Endothelial cell of umbilical vein (primary cell): ENCODE measurements around the gene CENPS. TPM values are rescaled to one million over a fixed set of nuclear protein-coding genes. Genes with fewer than 3 reads are reported as not detected.
"Not testable (repeated sequence)": the region's sequence is repeated elsewhere in the genome, so short reads cannot be mapped to it uniquely, and the experiment has no call there.

Experiments
- BruUV-seq: library from RNA; stranded (reverse); fragments of 400-500 nt; replicated peaks from 2 replicates; lab custom pipeline; 2021; lab: Mats Ljungman, UMichigan
- CTCF ChIA-PET: fragments of 300-600, 350-600 bp; sonication (Branson Sonifier 250); formaldehyde crosslinking; loops from one replicate; lab custom pipeline; 2021; ENCODE audit warnings: antibody characterized with exemption, inconsistent platforms; lab: Charles Lee
- POLR2A ChIA-PET: fragments of 300-600, 350-600 bp; sonication (Branson Sonifier 250); formaldehyde crosslinking; loops from one replicate; lab custom pipeline; 2021; ENCODE audit warnings: antibody characterized with exemption, inconsistent platforms; lab: Charles Lee
- DNase-seq: peaks from one replicate; pipeline ENCODE4 v3.0.0-alpha.2; 2011; ENCODE audit warnings: low read depth, low spot score
- FAIRE-seq: peaks from 2 replicates; lab custom pipeline; 2011; peaks lifted over from hg19 to GRCh38; lab: Jason Lieb, UNC
- H2AFZ ChIP-seq: 2 replicates; pipeline ENCODE4 v1.6.0; 2012; ENCODE audit warnings: low read depth, low read length, control low read depth, inconsistent platforms
- H3K27ac ChIP-seq: 2 replicates; pipeline ENCODE4 v1.5.1; 2011; ENCODE audit warnings: low read depth, mild to moderate bottlenecking, control low read depth, low read length, moderate library complexity; ENCODE audit not compliant: insufficient read depth
- H3K27me3 ChIP-seq, 2 experiments: 2 replicates each; pipeline versions ENCODE4 v1.6.0 to v1.6.1; 2011; ENCODE audit warnings: low read length in 2 of 2, mixed read lengths in 1 of 2; ENCODE audit not compliant: control insufficient read depth in 2 of 2, insufficient read depth in 2 of 2
- H3K36me3 ChIP-seq, 2 experiments: 2 replicates in 1 of 2; 3 replicates in 1 of 2; pipeline ENCODE4 v1.5.1; 2011; ENCODE audit warnings: low read length in 2 of 2, mild to moderate bottlenecking in 1 of 2, moderate library complexity in 1 of 2; ENCODE audit not compliant: control insufficient read depth in 2 of 2, insufficient read depth in 2 of 2; ENCODE audit errors: extremely low read depth in 1 of 2
- H3K4me1 ChIP-seq: 3 replicates; pipeline ENCODE4 v1.5.1; 2011; ENCODE audit warnings: mild to moderate bottlenecking, low read length; ENCODE audit not compliant: control insufficient read depth, insufficient read depth; ENCODE audit errors: extremely low read depth
- H3K4me2 ChIP-seq: 2 replicates; pipeline ENCODE4 v1.6.1; 2011; ENCODE audit warnings: low read length, control low read depth, mixed read lengths; ENCODE audit not compliant: insufficient read depth
- H3K4me3 ChIP-seq, 3 experiments: fragments of 200-600 bp in 1 of 3; sonication (generic), shearing (Covaris generic) in 1 of 3; replicated peaks in 1 of 3; 2 replicates each; pipeline ENCODE4 v1.5.1; 2011 to 2016; ENCODE audit warnings: control low read depth in 3 of 3, low read length in 3 of 3, mild to moderate bottlenecking in 2 of 3, inconsistent platforms in 1 of 3, low read depth in 1 of 3, moderate library complexity in 1 of 3; ENCODE audit not compliant: insufficient read depth in 1 of 3
- H3K79me2 ChIP-seq: 2 replicates; pipeline ENCODE4 v1.6.0; 2012; ENCODE audit warnings: low read length, inconsistent platforms; ENCODE audit not compliant: control insufficient read depth, insufficient read depth
- H3K9ac ChIP-seq: replicated peaks from 2 replicates; pipeline ENCODE3; 2011; ENCODE audit warnings: low read length, control low read depth; ENCODE audit not compliant: insufficient read depth; ENCODE audit errors: extremely low read depth
- H3K9me1 ChIP-seq: replicated peaks from 3 replicates; pipeline ENCODE4 v1.6.0; 2011; ENCODE audit warnings: mild to moderate bottlenecking, low read length; ENCODE audit not compliant: control insufficient read depth, insufficient read depth; ENCODE audit errors: extremely low read depth
- H3K9me3 ChIP-seq: replicated peaks from 2 replicates; pipeline ENCODE4 v1.5.1; 2012; ENCODE audit warnings: low read length, inconsistent platforms; ENCODE audit not compliant: control insufficient read depth, insufficient read depth
- H4K20me1 ChIP-seq: replicated peaks from 2 replicates; pipeline ENCODE3; 2011; ENCODE audit warnings: mild to moderate bottlenecking, low read length; ENCODE audit not compliant: control insufficient read depth, insufficient read depth; ENCODE audit errors: extremely low read depth
- CTCF ChIP-seq, 2 donors: IDR thresholded peaks; 1 replicate in 1 of 2; 2 replicates in 1 of 2; pipeline ENCODE4 v1.5.1; 2011; ENCODE audit warnings: low read length in 2 of 2, mild to moderate bottlenecking in 2 of 2, moderate library complexity in 2 of 2, control low read depth in 1 of 2, inconsistent platforms in 1 of 2, low read depth in 1 of 2; ENCODE audit not compliant: insufficient read depth in 1 of 2; ENCODE audit errors: extremely low read depth in 1 of 2
- EZH2 ChIP-seq: IDR thresholded peaks from 2 replicates; pipeline ENCODE4 v1.6.1; 2012; ENCODE audit warnings: borderline replicate concordance, low read depth, mild to moderate bottlenecking, moderate library complexity, low read length, inconsistent platforms; ENCODE audit not compliant: severe bottlenecking
- FOS ChIP-seq: IDR thresholded peaks from 2 replicates; pipeline ENCODE4 v1.6.1; 2011; ENCODE audit warnings: mild to moderate bottlenecking, low read length, moderate library complexity, borderline replicate concordance; ENCODE audit not compliant: insufficient read depth
- GATA2 ChIP-seq: IDR thresholded peaks from 2 replicates; pipeline ENCODE4 v1.7.0; 2011; ENCODE audit warnings: low read depth, mild to moderate bottlenecking, moderate library complexity, mixed read lengths, low read length; ENCODE audit not compliant: insufficient read length, insufficient read depth
- JUN ChIP-seq: IDR thresholded peaks from 2 replicates; pipeline ENCODE4 v1.6.1; 2011; ENCODE audit warnings: borderline replicate concordance, low read depth; ENCODE audit not compliant: insufficient read length, insufficient read depth
- MYC ChIP-seq: IDR thresholded peaks from one replicate; pipeline ENCODE4 v1.6.1; 2011; ENCODE audit warnings: mild to moderate bottlenecking, low read depth, low read length
- POLR2AphosphoS5 ChIP-seq: IDR thresholded peaks from 2 replicates; pipeline ENCODE4 v1.6.1; 2012; ENCODE audit warnings: low read depth, mild to moderate bottlenecking, control low read depth, low read length, moderate library complexity; ENCODE audit not compliant: insufficient read depth
- dilution Hi-C: fragments of 300-500 bp; cut with MboI; formaldehyde crosslinking; loops from one replicate; pipeline ENCODE4 v1.15.0; 2019; ENCODE audit warnings: low sequenced_read_pairs; ENCODE audit not compliant: extremely low pct_ligation_motif_present
- intact Hi-C: fragments of 100-400 bp; cut with micrococcal nuclease; formaldehyde crosslinking; loops from one replicate; pipeline ENCODE4 v1.10.0; 2022
- polyA plus RNA-seq, 4 experiments: library from polyadenylated mRNA; depleted of rRNA in 3 of 4; stranded (reverse) in 3 of 4; unstranded in 1 of 4; fragments of >200 nt; gene quantifications; 2 replicates each; pipeline versions ENCODE4 v1.2.1 to v1.2.3, GENCODE V29; 2011 to 2012; ENCODE audit warnings: missing spikeins in 1 of 4
- total RNA-seq: library from RNA; stranded (reverse); gene quantifications from 2 replicates; pipeline ENCODE4 v1.2.3, GENCODE V29; 2021

CENPS gene
- total and polyA plus RNA-seq, 2 donors (not counting 3 experiments of a cell fraction or from before 2014, with no cell fraction given), result 10.2 to 16.2 TPM

DNA sequence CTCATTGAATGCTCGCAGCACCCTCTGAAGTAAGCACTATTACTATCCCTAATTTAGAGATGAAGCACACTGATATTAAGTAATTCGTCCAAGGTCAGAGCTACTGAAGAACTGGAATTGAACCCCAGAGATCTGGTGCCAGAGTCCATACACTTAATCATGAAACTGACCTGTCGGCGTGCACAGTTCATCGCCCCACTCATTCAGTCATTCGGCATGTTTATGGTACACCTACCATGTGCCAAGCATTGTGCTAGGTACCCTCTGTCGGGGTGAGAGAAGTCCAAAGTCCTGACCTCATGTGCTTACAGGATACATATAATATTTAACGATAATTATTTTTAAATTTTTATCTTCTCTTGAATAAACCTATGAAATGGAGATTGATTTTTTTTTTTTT, 5.6 kb upstream of the CENPS start:
- ChIA-PET CTCF (interaction anchor here (0.6 to 4.1 kb wide), 2 partner anchors 30 to 47 kb away, joined by 4 to 23 read pairs; no protein-coding TSS in a partner anchor), POLR2A (no interaction called here)
- Histone ChIP-seq H3K4me1 (peaks cover 1% of the 10 kb centered on the region), H3K79me2 (no peaks in the 10 kb centered on the region), H3K4me3 (no peak overlapping the region), H3K9me3 (no peaks in the 10 kb centered on the region), H3K9me1 (no peaks in the 10 kb centered on the region), H4K20me1 (no peaks in the 10 kb centered on the region), H3K27ac (no peak overlapping the region), H3K36me3 (peaks cover 8 to 12% of the 10 kb centered on the region in 2 experiments), H2AFZ (no peak overlapping the region), H3K27me3 (no peaks in the 10 kb centered on the region), H3K4me2 (no peak overlapping the region), H3K9ac (no peak overlapping the region)
- FAIRE-seq (no peak), DNase-seq (no peak)
- no TSS peak for BruUV-seq
- TF ChIP-seq FOS, result no peak
- no peak for TF ChIP-seq MYC
- TF ChIP-seq CTCF (IDR thresholded peaks at IDR 0.05; ENCODE audit: extremely low read depth in 1 of 2, insufficient read depth in 1 of 2, low read depth in 1 of 2, low read length in 2 of 2), result no peak
- no peak for TF ChIP-seq EZH2
- TF ChIP-seq POLR2AphosphoS5, result no peak
- no peak for TF ChIP-seq JUN
- TF ChIP-seq GATA2, result no peak
- intact Hi-C loops (loop anchor here (10.0 kb wide), 1 partner anchor 800 kb away; no protein-coding TSS in a partner anchor), dilution Hi-C loops (no loop called here)

GRCh38 chr1:10425826-10426534, 4.3 kb upstream of the CENPS start:
- not testable (repeated sequence) for FAIRE-seq

GRCh38 chr1:10426535-10426848, 3.7 kb upstream of the CENPS start:
- H3K9me3 ChIP-seq, H3K9me1 ChIP-seq, H3K4me2 ChIP-seq, dilution Hi-C loops, DNase-seq, H3K27ac ChIP-seq, H3K36me3 ChIP-seq, H4K20me1 ChIP-seq, H3K27me3 ChIP-seq, H3K79me2 ChIP-seq, FAIRE-seq, H3K9ac ChIP-seq, H3K4me3 ChIP-seq, H2AFZ ChIP-seq, BruUV-seq: not testable (repeated sequence)
- ChIA-PET CTCF (interaction anchor here (0.9 to 4.1 kb wide), 2 partner anchors 11 to 49 kb away, joined by 3 to 23 read pairs; no protein-coding TSS in a partner anchor), POLR2A (interaction anchor here (0.7 kb wide), 1 partner anchor 25 kb away, joined by 3 read pairs; no protein-coding TSS in a partner anchor)
- peaks cover 14% of the 10 kb centered on the region for H3K4me1 ChIP-seq
- intact Hi-C loops, result loop anchor here (10.0 kb wide), 1 partner anchor 802 kb away; no protein-coding TSS in a partner anchor

More at GRCh38 chr1:10425826-10426534, 4.3 kb upstream of the CENPS start:
- H3K36me3 ChIP-seq, H3K9ac ChIP-seq, H3K4me2 ChIP-seq, BruUV-seq, H3K4me3 ChIP-seq, H4K20me1 ChIP-seq, H2AFZ ChIP-seq, DNase-seq, dilution Hi-C loops, H3K4me1 ChIP-seq, H3K27ac ChIP-seq, H3K79me2 ChIP-seq, H3K9me1 ChIP-seq, H3K27me3 ChIP-seq, H3K9me3 ChIP-seq: not testable (repeated sequence)
- CTCF ChIA-PET, result interaction anchor here (0.6 to 4.1 kb wide), 3 partner anchors 11 to 272 kb away, joined by 3 to 23 read pairs (median 6); no protein-coding TSS in a partner anchor
- intact Hi-C loops, result loop anchor here (10.0 kb wide), 1 partner anchor 801 kb away; no protein-coding TSS in a partner anchor
- POLR2A ChIA-PET, result interaction anchor here (0.6 to 0.7 kb wide), 2 partner anchors 24 to 50 kb away, joined by 3 to 6 read pairs; no protein-coding TSS in a partner anchor
